GM21723 (cell line): Measurements from ENCODE around the gene RFX7.

Experiments used
- ATAC-seq: cut with Tn5 transposase; IDR thresholded peaks from one replicate; pipeline ENCODE4 v1.9.1; 2021; ENCODE audit warnings: mild to moderate bottlenecking, moderate library complexity; ENCODE audit not compliant: unreplicated experiment

The RFX7 gene

GRCh38 chr15:56244811-56245576, 1.3 kb upstream of the RFX7 start:
- no peak for ATAC-seq

- no peak for ATAC-seq
Observed at GRCh38 chr15:56244038-56244810, 545 bp upstream of the RFX7 start.

- ATAC-seq = no peak
Observed at GRCh38 chr15:56242576-56243162, 1.0 kb downstream of the RFX7 start.

GRCh38 chr15:56241374-56242105, 2.1 kb downstream of the RFX7 start:
- ATAC-seq = no peak

- no peak for ATAC-seq
Observed at GRCh38 chr15:56240390-56240789, 3.3 kb downstream of the RFX7 start.

- no peak for ATAC-seq
Observed at GRCh38 chr15:56236197-56236596, 7.5 kb downstream of the RFX7 start.

- ATAC-seq = no peak
Observed at GRCh38 chr15:56234804-56235203, 8.9 kb downstream of the RFX7 start.

- no peak for ATAC-seq
Observed at GRCh38 chr15:56233549-56233948, 10.1 kb downstream of the RFX7 start.

GRCh38 chr15:56232058-56232457, 11.6 kb downstream of the RFX7 start:
- ATAC-seq = no peak

GRCh38 chr15:56228854-56229253, 14.8 kb downstream of the RFX7 start:
- no peak for ATAC-seq

GRCh38 chr15:56228352-56228751, 15.3 kb downstream of the RFX7 start:
- ATAC-seq = no peak

- no peak for ATAC-seq
Observed at GRCh38 chr15:56227780-56228179, 15.9 kb downstream of the RFX7 start.

GRCh38 chr15:56227306-56227705, 16.4 kb downstream of the RFX7 start:
- ATAC-seq = no peak

GRCh38 chr15:56225520-56225919, 18.2 kb downstream of the RFX7 start:
- no peak for ATAC-seq

GRCh38 chr15:56222302-56222701, 21.4 kb downstream of the RFX7 start:
- ATAC-seq = no peak

- ATAC-seq = no peak
Observed at GRCh38 chr15:56217341-56217740, 26.3 kb downstream of the RFX7 start.

- ATAC-seq = no peak
Observed at GRCh38 chr15:56215769-56216168, 27.9 kb downstream of the RFX7 start.

GRCh38 chr15:56211960-56212550, 31.6 kb downstream of the RFX7 start:
- no peak for ATAC-seq

GRCh38 chr15:56211064-56211463, 32.6 kb downstream of the RFX7 start:
- ATAC-seq = no peak

- ATAC-seq = no peak
Observed at GRCh38 chr15:56208641-56209155, 35.0 kb downstream of the RFX7 start.

GRCh38 chr15:56208185-56208584, 35.5 kb downstream of the RFX7 start:
- ATAC-seq = no peak
